ENCODE data around the gene BIN1.

Gene BIN1, protein sequence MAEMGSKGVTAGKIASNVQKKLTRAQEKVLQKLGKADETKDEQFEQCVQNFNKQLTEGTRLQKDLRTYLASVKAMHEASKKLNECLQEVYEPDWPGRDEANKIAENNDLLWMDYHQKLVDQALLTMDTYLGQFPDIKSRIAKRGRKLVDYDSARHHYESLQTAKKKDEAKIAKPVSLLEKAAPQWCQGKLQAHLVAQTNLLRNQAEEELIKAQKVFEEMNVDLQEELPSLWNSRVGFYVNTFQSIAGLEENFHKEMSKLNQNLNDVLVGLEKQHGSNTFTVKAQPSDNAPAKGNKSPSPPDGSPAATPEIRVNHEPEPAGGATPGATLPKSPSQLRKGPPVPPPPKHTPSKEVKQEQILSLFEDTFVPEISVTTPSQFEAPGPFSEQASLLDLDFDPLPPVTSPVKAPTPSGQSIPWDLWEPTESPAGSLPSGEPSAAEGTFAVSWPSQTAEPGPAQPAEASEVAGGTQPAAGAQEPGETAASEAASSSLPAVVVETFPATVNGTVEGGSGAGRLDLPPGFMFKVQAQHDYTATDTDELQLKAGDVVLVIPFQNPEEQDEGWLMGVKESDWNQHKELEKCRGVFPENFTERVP

DNA sequence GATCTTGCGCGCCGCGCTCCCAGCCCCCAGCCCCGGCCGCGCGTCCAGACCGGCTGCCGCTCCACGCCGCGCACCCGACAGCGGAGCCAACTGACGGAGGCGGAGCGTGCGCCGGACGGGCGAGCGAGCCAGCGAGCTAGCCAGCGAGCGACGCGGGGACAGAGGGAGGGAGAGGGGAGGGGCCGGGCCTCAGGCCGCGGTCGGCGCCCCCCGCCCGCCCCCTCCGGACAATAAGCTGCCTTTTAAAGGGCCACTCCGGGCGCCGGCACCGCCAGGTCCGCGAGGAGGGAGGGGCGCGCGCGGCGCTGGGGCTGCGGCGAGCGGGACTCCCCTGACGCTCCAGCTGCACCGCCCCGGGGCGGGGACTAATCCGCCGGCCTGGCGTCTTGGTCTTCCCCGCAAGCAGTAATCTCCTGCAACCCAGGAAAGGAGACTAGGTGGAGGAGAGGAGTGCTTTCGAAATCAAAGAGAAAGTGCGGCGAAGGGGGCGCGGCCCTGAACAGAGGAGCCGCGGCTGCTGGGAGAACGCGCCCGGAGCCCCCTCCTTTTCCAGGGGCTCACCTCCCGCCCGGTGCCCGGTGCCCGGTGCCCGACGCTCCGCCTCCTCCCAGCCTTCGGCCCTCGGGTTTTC lies at the start of gene BIN1:
Gene BIN1 (minus strand): TSS at position 164 of the 631 bp plus-strand sequence. CDS start 211 bp downstream, outside the sequence.
- DNase-seq (ENCODE audit: low read depth) = peak; percentile 75

DNA sequence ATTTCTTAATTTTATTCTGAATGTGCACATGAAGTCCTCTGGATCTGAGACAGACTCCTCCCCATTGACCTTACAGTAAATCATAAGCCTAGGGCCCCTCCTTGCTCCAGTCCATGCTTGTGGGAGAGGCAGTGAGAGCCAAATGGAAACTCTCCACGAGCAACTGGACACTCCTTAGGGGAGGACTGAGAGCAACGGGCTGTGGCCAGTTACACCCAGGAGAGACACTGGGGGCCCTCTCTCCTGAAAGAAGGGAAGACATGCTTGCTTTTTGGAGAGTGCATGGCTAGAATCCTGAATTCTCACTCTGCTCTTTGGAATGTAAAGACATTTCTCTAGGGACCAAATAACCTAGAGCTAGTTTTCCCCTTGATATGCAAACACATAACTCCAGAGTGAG lies 49.0 kb upstream of the BIN1 start:
- DNase-seq (ENCODE audit: low read depth) = peak; percentile 79

DNA sequence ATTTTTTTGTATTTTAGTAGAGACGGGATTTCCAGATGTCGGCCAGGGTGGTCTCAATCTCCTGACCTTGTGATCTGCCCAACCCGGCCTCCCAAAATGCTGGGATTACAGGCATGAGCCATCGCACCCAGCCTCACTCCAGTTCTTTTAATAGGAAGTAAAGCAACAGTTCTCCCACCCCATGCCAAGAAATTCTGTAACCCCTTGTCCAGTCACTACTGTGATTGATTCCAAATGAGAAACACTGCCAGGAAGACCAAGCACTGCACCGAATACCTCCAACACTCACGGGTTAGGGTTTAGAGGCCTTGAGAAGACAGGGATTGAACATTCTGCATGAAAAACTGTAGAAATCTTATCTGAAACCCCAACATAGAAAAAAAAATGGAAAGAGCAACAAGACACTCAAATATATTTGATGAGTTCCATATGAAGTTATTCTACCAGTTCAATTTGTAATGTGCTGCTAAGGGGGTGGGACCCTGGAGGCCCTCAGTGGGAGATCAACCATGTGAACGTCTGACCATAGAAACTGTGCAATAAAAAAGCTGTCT lies 48.2 kb upstream of the BIN1 start:
- DNase-seq (ENCODE audit: low read depth) = peak; percentile 75

DNA sequence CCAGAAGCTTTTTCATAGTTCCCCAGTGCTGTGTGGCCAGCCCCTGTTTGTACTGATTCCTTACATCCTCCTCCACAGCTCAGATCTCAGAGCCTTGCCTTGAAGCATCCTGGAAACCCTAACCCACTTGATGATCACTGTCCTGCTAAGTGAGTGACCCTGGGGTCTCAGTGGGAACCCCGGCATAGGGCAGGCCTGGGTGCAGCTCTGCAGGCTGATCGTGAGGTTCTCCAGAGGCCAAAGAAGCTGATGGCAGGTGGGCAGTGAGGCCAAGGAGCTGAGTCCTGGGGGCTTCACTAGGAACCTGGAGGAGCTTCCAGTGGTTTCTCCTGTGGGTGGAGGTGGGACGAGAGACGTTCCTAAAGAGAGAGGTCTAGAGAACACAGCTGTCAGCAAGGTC lies 47.4 kb upstream of the BIN1 start:
- no peak for DNase-seq (ENCODE audit: low read depth)

DNA sequence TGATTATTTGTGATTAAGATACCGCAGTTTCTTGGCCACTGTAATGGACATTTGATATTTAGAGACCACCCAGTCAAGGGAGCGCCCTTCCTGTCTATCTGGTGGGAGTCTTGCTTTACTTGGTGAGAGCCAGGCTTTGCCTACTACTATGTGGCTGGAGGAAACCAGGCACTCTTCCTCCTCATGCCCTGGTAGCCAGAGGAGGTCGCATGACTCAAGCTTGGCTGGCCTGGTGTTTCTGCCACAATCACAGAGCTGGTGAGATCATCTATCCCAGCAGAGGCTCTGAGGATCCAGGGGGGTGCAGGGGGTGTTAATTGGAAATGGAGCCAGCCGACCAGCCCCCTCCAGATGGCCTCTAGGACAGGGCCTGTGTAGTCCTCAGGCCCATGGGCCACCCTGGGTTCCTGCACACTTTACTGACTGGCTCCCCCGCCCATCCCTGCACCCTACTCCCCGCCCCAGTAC lies 46.8 kb upstream of the BIN1 start:
- peak; percentile 90 for DNase-seq (ENCODE audit: low read depth)

DNA sequence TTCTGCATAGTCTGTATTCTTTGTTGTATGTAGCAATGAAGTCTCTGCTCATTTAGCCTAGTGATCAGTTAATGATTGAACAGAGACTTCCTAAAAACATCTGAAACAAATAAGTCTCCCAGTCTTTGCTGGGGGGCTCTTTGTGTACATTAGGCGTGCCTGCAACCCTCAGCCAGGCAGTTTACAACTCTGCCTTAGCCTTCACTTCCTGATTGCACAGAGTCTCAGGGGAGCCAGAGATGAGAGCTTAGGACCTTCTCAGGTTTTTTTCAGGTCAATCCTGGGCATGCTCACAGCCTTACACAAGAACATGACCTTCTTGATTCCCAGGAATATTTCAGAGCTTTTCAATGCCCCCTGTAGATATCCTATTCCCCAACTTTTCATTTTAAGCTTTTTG lies 44.0 kb upstream of the BIN1 start:
- no peak for DNase-seq (ENCODE audit: low read depth)

DNA sequence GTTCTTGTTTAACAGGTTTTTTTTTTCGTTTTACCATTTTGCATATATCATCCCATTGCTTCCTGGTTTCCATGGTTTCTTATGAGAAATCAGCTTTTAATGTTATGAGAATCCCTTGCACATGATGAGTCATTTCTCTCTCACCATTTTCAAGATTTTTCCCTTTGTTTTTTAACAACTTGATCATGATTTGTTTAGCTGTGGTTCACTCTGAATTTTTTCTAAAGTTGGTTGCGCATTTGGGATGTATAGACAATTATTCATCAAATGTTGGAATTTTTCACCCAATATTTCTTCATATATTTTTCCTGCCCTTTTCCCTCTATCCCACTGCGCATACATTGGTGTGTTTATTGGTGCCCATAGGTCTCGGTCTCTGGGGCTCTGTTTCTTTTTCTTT lies 42.4 kb upstream of the BIN1 start:
- peak; percentile 88 for DNase-seq (ENCODE audit: low read depth)

DNA sequence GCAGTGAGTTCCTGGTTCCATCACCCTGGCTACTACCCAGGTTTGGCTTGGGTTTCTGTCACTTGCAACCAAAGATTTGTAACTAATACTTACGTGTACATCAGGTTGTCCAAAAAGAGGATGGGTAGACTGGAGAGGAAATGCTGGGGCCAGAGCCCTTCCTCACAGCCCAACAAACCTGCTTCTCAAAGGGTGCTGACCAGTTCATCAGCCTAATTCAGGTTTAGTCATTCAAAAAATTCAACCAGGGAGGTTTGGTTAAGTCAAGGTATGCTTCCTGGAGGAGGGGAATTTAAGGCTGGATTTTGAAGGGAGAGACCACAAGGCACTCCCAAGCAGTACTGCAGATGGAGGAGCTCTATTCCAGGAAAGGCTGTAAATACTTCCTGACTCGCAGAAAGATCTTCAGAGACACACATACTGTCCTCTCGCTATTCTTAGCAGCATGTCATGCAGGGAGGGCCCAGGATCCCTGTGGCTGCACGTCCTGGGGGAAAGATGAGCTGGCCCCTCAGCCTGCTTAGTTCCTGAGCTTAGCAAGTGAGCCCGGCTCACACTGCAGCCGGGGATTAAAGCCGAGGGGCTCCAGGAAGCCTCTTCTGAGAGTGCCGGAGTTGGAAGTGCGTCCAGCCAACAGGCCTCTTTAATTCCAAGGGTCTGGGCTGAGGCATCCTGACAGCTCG lies 40.0 kb upstream of the BIN1 start:
- DNase-seq (ENCODE audit: low read depth) = no peak

DNA sequence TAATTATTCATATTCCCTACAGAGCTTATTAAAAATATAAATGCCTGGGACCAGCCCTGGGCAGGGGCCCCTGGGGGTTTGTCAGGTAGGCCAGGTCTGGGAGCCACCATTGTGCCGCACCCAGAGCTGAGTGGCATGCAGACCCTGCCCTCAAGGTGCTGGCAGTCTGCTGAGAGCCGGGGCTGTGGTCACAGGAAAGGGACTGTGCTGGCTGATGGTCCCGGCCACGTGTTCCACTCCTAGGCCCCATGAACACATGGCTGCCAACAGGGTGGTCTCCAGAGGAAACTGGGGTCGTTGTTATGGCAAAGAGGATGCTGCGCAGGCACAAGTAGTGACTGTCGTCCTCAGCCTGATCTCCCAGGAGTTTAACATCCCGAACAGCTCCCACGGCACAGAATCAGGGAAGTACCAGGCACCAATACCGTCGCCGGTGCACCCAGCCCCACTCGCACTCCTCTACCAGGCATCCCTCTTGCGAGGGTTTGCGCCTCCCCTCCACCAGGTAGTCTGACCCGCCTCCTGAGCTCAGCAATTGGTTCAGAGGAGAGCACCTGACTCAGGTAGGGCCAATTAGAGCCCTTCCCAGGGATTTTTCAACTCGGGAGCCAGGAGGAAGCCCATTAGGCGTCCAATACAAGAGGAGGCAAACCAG lies 39.2 kb upstream of the BIN1 start:
- no peak for DNase-seq (ENCODE audit: low read depth)

DNA sequence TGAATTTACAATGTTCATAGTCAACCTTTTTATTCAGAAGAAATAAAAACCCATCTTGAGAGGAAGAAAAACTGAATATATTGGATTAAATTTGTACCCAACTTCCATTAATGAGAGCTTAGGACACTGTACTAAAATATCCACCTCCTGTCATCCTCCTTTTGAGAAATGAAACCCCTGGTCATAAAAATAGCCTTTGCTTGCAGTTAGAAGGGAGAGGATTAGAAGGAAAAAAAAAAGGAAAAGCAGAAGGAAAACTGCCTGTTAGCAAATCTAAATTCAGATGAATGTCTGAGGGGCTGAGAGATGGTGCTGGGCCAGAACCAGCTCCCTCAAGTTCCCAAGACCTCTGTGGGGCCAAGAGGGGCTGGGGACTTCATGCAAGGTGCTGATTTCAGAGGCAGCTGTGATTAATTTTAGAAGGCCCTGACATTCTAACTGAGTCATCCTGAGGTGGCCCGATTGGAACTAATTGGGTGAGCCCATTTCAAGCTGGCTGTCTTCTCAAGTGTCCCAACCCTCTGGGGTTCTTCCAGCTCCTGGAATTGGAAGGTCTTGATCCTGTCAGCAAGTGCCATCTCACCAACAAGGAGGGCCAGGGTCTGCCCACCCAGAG lies 38.4 kb upstream of the BIN1 start:
- DNase-seq (ENCODE audit: low read depth) = peak; percentile 26

DNA sequence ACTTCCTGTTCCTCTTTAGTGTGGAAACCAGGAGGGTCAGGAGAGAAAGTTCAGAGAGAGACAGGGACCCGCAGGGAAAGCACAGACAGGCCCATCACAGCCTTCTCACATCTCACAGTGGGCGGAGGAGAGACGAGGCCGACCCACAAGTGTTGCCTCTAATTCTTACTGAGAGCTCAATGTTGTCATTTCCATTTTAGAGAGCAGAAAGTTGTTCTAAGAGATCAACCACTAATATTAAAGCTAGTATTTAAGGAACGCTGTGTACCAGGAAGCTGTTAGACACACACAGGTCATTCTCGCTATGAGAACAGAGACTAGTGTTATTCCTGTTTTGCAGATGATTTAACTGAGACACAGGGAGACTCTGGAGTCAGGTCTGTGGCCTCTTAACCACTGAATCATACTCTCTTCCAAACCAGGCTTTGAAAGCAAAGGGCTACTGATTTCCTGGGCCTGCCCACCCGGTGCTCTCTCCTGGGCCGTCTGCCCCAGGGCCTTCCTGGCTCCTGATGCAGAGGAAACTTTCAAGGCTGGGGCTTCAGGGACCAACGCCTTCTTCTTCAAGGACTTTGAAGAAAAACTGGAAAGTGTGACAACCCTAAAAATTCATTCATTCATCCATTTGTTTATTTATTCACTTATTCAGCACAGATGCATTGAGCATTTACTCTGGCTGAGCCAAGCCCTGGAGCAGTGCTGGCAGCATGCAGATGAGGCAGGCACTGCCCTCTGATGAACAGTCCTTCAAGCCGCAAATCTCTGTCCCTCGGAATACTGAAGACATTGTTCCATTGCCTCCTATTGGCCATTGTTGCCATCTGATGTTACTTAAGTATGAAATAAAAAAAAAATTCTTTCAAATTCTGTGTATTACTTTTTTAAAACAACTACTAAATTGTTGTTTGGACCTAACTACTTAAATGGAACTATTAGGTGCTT lies 37.2 kb upstream of the BIN1 start:
- no peak for DNase-seq (ENCODE audit: low read depth)

DNA sequence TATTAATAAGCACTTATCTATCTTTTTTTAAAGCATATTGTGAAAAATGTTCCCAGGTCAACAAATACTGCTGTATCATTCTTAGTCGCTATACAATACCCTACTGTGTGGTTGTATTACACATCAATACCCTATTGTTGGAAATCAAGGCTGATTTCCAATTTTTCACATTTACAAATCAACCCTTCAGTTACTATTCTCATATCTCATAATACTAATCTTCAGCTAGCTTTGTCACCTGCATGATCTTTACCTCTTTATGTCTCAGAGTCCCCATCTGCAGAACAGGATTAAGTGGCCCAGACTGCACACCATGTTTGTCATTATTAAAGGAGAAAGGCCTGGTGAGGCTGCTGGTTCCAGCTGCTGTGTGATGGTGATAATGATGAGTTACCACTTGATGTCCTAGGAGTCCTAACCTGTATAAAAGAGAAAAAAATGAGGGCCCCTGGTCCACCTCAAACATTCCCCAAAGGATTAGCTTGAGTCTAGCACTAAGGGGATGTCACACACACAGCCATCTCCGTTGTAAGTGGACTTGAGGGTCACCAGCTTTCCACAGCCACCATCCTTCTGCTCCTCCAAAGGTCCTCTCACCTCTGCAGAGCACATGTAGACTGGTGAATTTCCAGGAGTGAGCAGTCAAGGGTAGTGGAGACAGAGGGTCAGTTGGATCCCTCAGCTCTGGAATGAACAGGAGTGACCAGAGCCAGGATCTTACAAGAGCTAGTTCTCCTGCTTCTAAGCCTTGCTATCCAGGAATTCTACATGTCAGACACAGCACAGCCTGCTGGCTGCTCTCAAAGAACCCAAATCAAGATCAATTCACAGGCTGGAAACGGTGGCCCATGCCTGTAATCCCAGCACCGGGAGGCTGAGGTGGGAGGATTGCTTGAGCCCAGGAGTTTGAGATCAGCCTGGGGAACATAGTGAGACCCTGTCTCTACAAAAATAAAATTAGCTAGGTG lies 36.0 kb upstream of the BIN1 start:
- no peak for DNase-seq (ENCODE audit: low read depth)

DNA sequence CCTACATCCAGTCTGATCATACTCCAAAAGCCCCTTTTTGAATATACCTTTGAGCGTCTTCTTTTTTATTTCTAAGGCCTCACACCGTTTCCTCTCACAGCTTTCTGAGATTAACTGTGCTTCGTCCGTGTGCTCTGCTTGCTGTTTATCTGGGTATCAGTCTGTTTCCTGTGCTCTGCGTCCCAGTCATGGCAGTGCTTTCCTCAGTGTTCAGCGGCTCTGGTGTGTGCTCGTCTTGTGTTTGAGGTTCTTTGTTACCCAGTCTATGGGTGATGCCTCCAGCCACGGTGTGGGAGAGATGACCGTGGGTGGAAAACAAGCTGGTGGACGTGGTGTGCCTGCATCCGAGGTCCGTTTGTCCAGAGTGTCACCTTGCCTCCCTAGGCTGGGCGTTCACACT lies 33.6 kb upstream of the BIN1 start:
- DNase-seq (ENCODE audit: low read depth) = no peak

DNA sequence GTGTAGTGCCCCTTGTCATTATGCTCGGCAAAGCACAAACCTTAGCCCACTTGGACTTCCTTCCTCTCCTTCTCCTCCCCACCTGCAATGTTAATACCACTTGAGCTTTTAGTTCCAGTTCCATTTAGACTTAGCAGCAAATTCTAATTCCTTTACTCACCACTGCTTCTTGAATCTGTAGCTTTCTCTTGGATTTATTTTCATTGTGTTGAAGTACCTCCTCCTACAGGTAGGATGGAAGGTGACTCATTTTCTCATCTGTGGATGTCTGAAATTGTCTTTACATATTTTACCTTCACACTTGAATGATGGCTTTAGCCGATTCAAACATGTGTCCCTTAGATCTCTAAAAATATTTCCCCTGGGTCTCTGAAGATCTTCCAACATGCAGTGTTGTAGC lies 32.8 kb upstream of the BIN1 start:
- DNase-seq (ENCODE audit: low read depth) = no peak

DNA sequence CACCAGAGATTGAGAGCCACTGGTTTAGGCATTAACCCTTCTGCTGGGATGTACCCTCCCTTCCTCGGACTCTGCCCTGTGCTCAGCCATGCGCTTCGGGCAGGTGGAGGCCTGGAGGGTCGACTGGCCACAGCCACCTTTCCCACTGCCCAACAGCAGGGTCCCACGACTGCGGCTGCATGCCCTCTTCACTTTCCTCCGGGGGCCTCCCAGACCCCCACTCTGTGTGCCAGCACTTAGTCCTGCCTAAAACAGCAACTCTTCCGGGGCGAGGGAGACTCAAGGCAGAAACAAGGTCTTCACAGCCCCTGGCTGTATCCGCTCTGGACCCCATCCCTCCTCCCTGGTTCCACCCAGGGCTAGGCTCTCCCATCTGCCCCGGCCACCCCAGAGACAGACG lies 31.3 kb upstream of the BIN1 start:
- DNase-seq (ENCODE audit: low read depth) = no peak

DNA sequence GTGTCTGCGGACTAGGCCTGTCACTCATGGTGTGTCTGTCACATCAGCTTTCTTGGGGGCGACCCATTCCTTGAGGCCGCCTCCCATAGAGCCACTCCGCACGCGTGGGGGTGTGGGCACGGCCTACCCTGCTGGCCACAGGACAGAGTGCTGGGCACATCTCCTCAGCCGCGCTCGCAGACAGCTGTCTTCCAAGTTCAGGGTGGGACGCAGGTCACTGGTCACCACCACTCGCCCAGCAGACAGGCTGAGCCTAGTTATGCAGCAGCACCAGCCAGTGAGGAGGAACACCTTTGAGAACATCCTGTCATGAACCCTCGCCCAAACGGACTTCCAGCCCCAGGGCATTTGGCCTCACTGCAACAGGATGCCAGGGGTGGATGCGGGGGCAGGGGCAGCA lies 30.8 kb upstream of the BIN1 start:
- no peak for DNase-seq (ENCODE audit: low read depth)

DNA sequence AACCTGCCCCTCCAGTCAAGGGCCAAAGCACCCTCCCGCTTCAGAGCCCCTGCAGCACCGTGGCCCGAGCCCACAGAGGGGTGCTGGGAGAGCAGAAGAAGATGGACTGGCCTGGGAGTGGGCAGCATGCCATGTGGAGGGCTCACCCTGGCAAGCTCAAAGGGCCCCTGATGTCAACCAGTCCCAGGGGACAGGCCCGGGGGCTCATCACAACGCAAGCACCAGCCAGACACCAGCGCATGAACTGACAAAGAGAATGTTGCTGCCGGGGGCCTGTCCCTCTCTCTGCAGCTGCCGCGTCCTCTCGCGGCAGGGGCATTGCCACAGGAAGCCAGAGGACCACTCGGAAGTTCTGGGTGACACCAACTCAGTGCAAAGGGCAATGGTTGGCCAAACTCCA lies 30.3 kb upstream of the BIN1 start:
- DNase-seq (ENCODE audit: low read depth) = no peak

DNA sequence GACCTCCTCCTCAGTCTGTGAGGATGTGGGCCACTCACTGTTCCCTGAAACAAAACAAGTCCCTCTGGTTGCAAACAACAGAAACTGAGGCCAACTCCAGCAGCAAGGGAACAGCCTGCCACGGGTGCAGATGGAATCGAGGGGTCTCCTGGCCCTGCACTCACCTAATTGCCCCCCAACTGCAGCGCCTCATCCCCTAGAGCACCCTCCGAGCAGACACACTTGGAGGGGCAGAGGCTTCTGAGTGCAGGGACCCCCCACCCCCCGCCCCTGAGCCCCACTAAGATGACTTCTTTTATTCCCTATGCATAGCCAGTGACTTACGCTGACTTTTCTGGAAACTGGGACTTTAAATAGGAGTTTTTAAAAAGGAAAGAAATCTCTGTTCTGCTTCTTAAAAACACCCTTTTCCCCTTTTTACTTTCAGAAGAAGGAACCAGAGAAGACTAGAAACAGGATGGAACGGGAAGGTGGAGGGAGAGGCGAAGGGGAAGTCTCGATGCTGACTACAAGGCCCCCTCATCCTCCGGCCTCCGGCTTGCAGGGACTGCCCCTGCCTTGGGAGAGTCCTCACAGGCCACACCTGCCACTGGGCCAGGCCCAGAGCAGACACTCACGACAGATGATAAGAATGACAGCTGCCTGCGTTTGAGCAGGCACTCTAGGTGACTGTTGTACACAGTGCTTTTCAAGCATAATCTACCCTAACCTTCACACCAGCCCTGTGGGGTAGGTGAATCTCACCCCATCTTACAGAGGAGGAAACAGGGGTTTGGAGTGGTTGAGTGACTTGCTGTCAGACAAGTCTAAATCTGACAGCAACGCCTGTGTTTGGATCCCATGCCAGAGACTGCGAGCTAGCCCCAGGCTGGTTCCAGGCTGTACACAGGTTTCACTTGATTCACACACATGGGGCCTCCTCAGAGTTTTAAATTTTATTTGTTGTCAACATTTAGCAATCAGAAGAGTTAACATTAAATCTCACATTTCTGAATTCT lies 28.2 kb upstream of the BIN1 start:
- no peak for DNase-seq (ENCODE audit: low read depth)
